Stomach (tissue), 9 donors: ENCODE results near the gene DUSP21. TPM values are rescaled to one million over a fixed set of nuclear protein-coding genes. Genes with fewer than 3 reads are reported as not detected.
"Not testable (repeated sequence)": the region's sequence is repeated elsewhere in the genome, so short reads cannot be mapped to it uniquely, and the experiment has no call there.

Source experiments
- DNase-seq, 2 donors: peaks; one replicate each; pipeline versions ENCODE4 v3.0.0 to v3.0.0-alpha.2; 2013 to 2019
- H3K27ac ChIP-seq, 5 donors: fragments of 200-600 bp in 4 of 5; sonication (generic) in 4 of 5; one replicate each; pipeline ENCODE4 v1.5.1; 2013 to 2019; ENCODE audit warnings: mild to moderate bottlenecking in 1 of 5, moderate library complexity in 1 of 5
- H3K27me3 ChIP-seq, 3 donors: fragments of 200-600 bp; sonication (generic); one replicate each; pipeline ENCODE4 v1.5.1; 2017 to 2019; ENCODE audit warnings: mixed run types in 1 of 3
- H3K36me3 ChIP-seq, 4 donors: fragments of 200-600 bp; sonication (generic); 1 replicate in 3 of 4; 2 replicates in 1 of 4; pipeline ENCODE4 v1.5.1; 2016 to 2019
- H3K4me1 ChIP-seq, 4 donors: fragments of 200-600 bp; sonication (generic); one replicate each; pipeline ENCODE4 v1.5.1; 2016 to 2019
- H3K4me3 ChIP-seq, 4 donors: fragments of 200-600 bp; sonication (generic) in 3 of 4; one replicate each; pipeline ENCODE4 v1.5.1; 2016 to 2019; ENCODE audit warnings: mild to moderate bottlenecking in 1 of 4
- H3K9me3 ChIP-seq, 4 donors: fragments of 200-600 bp; sonication (generic); one replicate each; pipeline ENCODE4 v1.5.1; 2016 to 2019
- CTCF ChIP-seq, 7 experiments: fragments of 450-650 bp in 4 of 7; fragments of 200-600 bp in 3 of 7; sonication (generic) in 3 of 7; IDR thresholded peaks; one replicate each; pipeline ENCODE4 v1.5.1; 2016 to 2019; ENCODE audit warnings: antibody characterized with exemption in 7 of 7, control low read depth in 2 of 7, mild to moderate bottlenecking in 1 of 7
- EP300 ChIP-seq: sonication (generic); formaldehyde crosslinking; IDR thresholded peaks from one replicate; pipeline ENCODE4 v1.6.1; 2017; ENCODE audit warnings: antibody characterized with exemption
- POLR2A ChIP-seq, 4 donors: fragments of 450-650 bp; IDR thresholded peaks; one replicate each; pipeline ENCODE4 v1.6.1; 2016; ENCODE audit warnings: antibody characterized with exemption in 4 of 4, control low read depth in 2 of 4, mild to moderate bottlenecking in 1 of 4, moderate library complexity in 1 of 4
- POLR2AphosphoS5 ChIP-seq, 3 donors: sonication (generic); formaldehyde crosslinking; IDR thresholded peaks; one replicate each; pipeline ENCODE4 v1.6.1; 2016; ENCODE audit warnings: antibody characterized with exemption in 3 of 3
- WGBS, 5 donors: extraction: QIAGEN DNeasy Blood & Tissue Kit in 3 of 5; methylation state at CpG; one replicate each; pipeline versions ENCODE4 v1.1.5 to v1.1.7; 2013 to 2018; 5-methylcytosine and 5-hydroxymethylcytosine counted together
- intact Hi-C: fragments of 100-400 bp; cut with DNase I; formaldehyde crosslinking; loops from one replicate; pipeline ENCODE4 v1.15.1; 2023; ENCODE audit warnings: low total_unique reads
- polyA plus RNA-seq, 3 donors: library from polyadenylated mRNA; stranded (reverse); fragments of 200-250 nt; gene quantifications; one replicate each; pipeline ENCODE4 v1.2.3, GENCODE V29; 2013
- total RNA-seq, 5 donors: library from RNA; depleted of rRNA; stranded (reverse); fragments of >200 nt; gene quantifications; one replicate each; pipeline versions ENCODE4 v1.1.0 to v1.2.3, GENCODE V29; 2014 to 2016
- donor health status: healthy with polysubstance abuse.
- donor health status: Bipolar disorder and iron deficiency.
- donor health status: healthy.

The DUSP21 gene
- total and polyA plus RNA-seq, 8 donors, result not detected

GRCh38 chrX:44817029-44817428, 26.8 kb upstream of the DUSP21 start:
- Histone ChIP-seq H3K36me3 (no peaks in the 10 kb centered on the region), H3K4me3 (no peak overlapping the region), H3K27ac (no peak overlapping the region), H3K9me3 (peaks cover 0 to 3% (median 0%) of the 10 kb centered on the region in 4 donors), H3K27me3 (no peaks in the 10 kb centered on the region), H3K4me1 (no peaks in the 10 kb centered on the region)
- WGBS, 5 donors, result 83 to 95% (median 93%) methylated on average over 6 to 7 of the region's 7 CpGs
- DNase-seq, result no peak
- intact Hi-C loops, result no loop called here
- TF ChIP-seq POLR2A (IDR thresholded peaks at IDR 0.05), result no peak
- no peak for TF ChIP-seq POLR2AphosphoS5 (IDR thresholded peaks at IDR 0.05)
- no peak for TF ChIP-seq CTCF (IDR thresholded peaks at IDR 0.05)

- Histone ChIP-seq H3K4me1 (no peaks in the 10 kb centered on the region), H3K36me3 (no peaks in the 10 kb centered on the region), H3K4me3 (no peak overlapping the region), H3K27me3 (peaks cover 0 to 3% (median 0%) of the 10 kb centered on the region in 3 donors), H3K9me3 (no peaks in the 10 kb centered on the region), H3K27ac (no peak overlapping the region)
- TF ChIP-seq POLR2AphosphoS5 (IDR thresholded peaks at IDR 0.05), result no peak
- TF ChIP-seq POLR2A (IDR thresholded peaks at IDR 0.05), result no peak
- no peak for TF ChIP-seq EP300
- no peak for TF ChIP-seq CTCF (IDR thresholded peaks at IDR 0.05)
- DNase-seq, result no peak
- intact Hi-C loops, result no loop called here
Observed at GRCh38 chrX:44822601-44823000, 21.2 kb upstream of the DUSP21 start.

- H3K27ac ChIP-seq, H3K4me3 ChIP-seq, H3K4me1 ChIP-seq, DNase-seq, intact Hi-C loops, H3K36me3 ChIP-seq, H3K9me3 ChIP-seq, H3K27me3 ChIP-seq: not testable (repeated sequence)
- 68 to 100% (median 97%) methylated on average over 1 to 2 of the region's 2 CpGs for whole genome bisulfite sequencing, 5 donors
Observed at GRCh38 chrX:44823193-44823592, 20.6 kb upstream of the DUSP21 start.

- TF ChIP-seq POLR2A (IDR thresholded peaks at IDR 0.05) (no peak), POLR2AphosphoS5 (IDR thresholded peaks at IDR 0.05) (no peak), EP300 (no peak), CTCF (IDR thresholded peaks at IDR 0.05) (no peak)
- Histone ChIP-seq H3K27me3 (peaks cover 0 to 3% (median 0%) of the 10 kb centered on the region in 3 donors), H3K4me1 (no peaks in the 10 kb centered on the region), H3K36me3 (no peaks in the 10 kb centered on the region), H3K27ac (no peak overlapping the region), H3K9me3 (no peaks in the 10 kb centered on the region), H3K4me3 (no peak overlapping the region)
- DNase-seq, result peak in 1 of 2 donors; percentile 10
- intact Hi-C loops, result no loop called here
- 71 to 81% (median 76%) methylated on average over 4 of the region's 4 CpGs for WGBS, 5 donors
Observed at GRCh38 chrX:44828008-44828605, 15.7 kb upstream of the DUSP21 start.

GRCh38 chrX:44829832-44830231, 14.0 kb upstream of the DUSP21 start:
- no peak for DNase-seq

More at GRCh38 chrX:44829832-44830231, 14.0 kb upstream of the DUSP21 start:
- intact Hi-C loops, result no loop called here
- Histone ChIP-seq H3K4me1 (no peaks in the 10 kb centered on the region), H3K9me3 (no peaks in the 10 kb centered on the region), H3K4me3 (no peak overlapping the region), H3K27ac (no peak overlapping the region), H3K36me3 (no peaks in the 10 kb centered on the region), H3K27me3 (peaks cover 0 to 3% (median 0%) of the 10 kb centered on the region in 3 donors)
- TF ChIP-seq CTCF (IDR thresholded peaks at IDR 0.05) (no peak), POLR2A (IDR thresholded peaks at IDR 0.05) (no peak), EP300 (no peak), POLR2AphosphoS5 (IDR thresholded peaks at IDR 0.05) (no peak)
- 37 to 56% (median 48%) methylated on average over 2 of the region's 2 CpGs for WGBS, 5 donors
